ENCODE data around the gene GALNT11. TPM values are rescaled to one million over a fixed set of nuclear protein-coding genes. Genes with fewer than 3 reads are reported as not detected.

GALNT11 gene
- total and polyA plus RNA-seq, 2 of the 4 experiments (the other 2 are of a cell fraction), result 24.4 to 29.3 TPM

GRCh38 chr7:152015600-152015999, 9.9 kb upstream of the GALNT11 start:
- Histone ChIP-seq H4K5ac (ENCODE audit: low read depth, low read length) (no peak overlapping the region), H2AK5ac (ENCODE audit: low read depth, low read length) (no peak overlapping the region), H3K27ac (ENCODE audit: insufficient read depth, low read length) (no peak overlapping the region), H3K18ac (ENCODE audit: low read depth, low read length) (no peak overlapping the region), H2AFZ (replicated peaks; ENCODE audit: low read length, poor library complexity) (no peak overlapping the region), H4K8ac (ENCODE audit: low read depth in 2 of 2, low read length in 2 of 2) (no peak overlapping the region), H4K20me1 (ENCODE audit: insufficient read depth, low read length) (no peaks in the 10 kb centered on the region), H2BK5ac (ENCODE audit: low read depth, low read length, poor library complexity, severe bottlenecking) (no peak overlapping the region), H3K9me1 (ENCODE audit: insufficient read depth, low read length) (no peaks in the 10 kb centered on the region), H2BK20ac (ENCODE audit: low read depth, low read length) (no peak overlapping the region), H3K14ac (replicated peaks; ENCODE audit: low read depth, low read length) (no peak overlapping the region), H3K4me3 (ENCODE audit: insufficient read depth, low read depth, low read length) (no peak overlapping the region), H4K91ac (ENCODE audit: insufficient read depth, low read depth, low read length) (no peak overlapping the region), H3K4me1 (ENCODE audit: control insufficient read depth, insufficient read depth, low read length) (no peaks in the 10 kb centered on the region), H2AK9ac (replicated peaks; ENCODE audit: low read depth, low read length, poor library complexity) (no peak overlapping the region), H3K36me3 (ENCODE audit: control insufficient read depth, insufficient read depth, low read length) (no peaks in the 10 kb centered on the region), H3K4ac (ENCODE audit: low read depth, low read length) (no peak overlapping the region), H2BK120ac (ENCODE audit: low read depth, low read length) (no peak overlapping the region), H3K27me3 (ENCODE audit: control insufficient read depth, insufficient read depth, low read length) (peaks cover 7% of the 10 kb centered on the region), H2BK15ac (ENCODE audit: low read depth, low read length) (no peak overlapping the region), H3K9ac (ENCODE audit: low read depth, low read length) (no peak overlapping the region), H3K56ac (ENCODE audit: extremely low read depth, insufficient read depth, low read length) (no peak overlapping the region), H3K79me1 (ENCODE audit: low read depth in 1 of 2, low read length in 2 of 2) (no peaks in the 10 kb centered on the region), H3K4me2 (ENCODE audit: low read depth, low read length) (no peak overlapping the region), H3K23ac (ENCODE audit: low read depth, low read length) (no peak overlapping the region), H3K9me3 (ENCODE audit: control insufficient read depth, insufficient read depth, low read length) (no peaks in the 10 kb centered on the region)
- intact Hi-C loops (cut with micrococcal nuclease) (no loop called here), in situ Hi-C loops (cut with MboI; ENCODE audit: low sequenced_read_pairs) (no loop called here), dilution Hi-C loops (cut with HindIII; ENCODE audit: low sequenced_read_pairs, unreplicated experiment) (no loop called here)
- whole genome bisulfite sequencing, 2 experiments (ENCODE audit: extremely low coverage in 2 of 2, insufficient read length in 1 of 2), result 85% methylated on average over 4 of the region's 7 CpGs; no CpG with 5 or more reads in 1 of the 2 experiments
- DNase-seq (no peak), ATAC-seq (ENCODE audit: low read depth) (no peak)
- BruUV-seq (replicated peaks), result no TSS peak
- TF ChIP-seq CEBPB (IDR thresholded peaks at IDR 0.05; ENCODE audit: low read depth, low read length) (no peak), RAD21 (IDR thresholded peaks at IDR 0.05; ENCODE audit: low read length) (no peak)
- ChIA-PET POLR2A (ENCODE audit: unreplicated experiment) (no interaction called here), CTCF (interaction anchor here (0.6 kb wide), 1 partner anchor 39 kb away, joined by 3 read pairs; no protein-coding TSS in a partner anchor)

Measured in IMR-90 (cell line).